Activated naive CD8-positive, alpha-beta T cell treated with anti-CD3 and anti-CD28 coated beads, Interleukin-2, amount 10 ng/mL, durations not matched to agents 7 days and 5 days (primary cell): ENCODE results near the gene NUP214. TPM values are rescaled to one million over a fixed set of nuclear protein-coding genes. Genes with fewer than 3 reads are reported as not detected.
"Not testable (repeated sequence)": the region's sequence is repeated elsewhere in the genome, so short reads cannot be mapped to it uniquely, and the experiment has no call there.

Experiments used
- ATAC-seq: fragments of 150-1000 bp; cut with Tn5 transposase; one replicate; pipeline ENCODE4 v1.10.0; 2021; ENCODE audit warnings: low read depth, moderate library complexity
- POLR2A ChIA-PET: fragments of 350-600 bp; sonication (Branson Sonifier 250); formaldehyde crosslinking; loops from one replicate; lab custom pipeline; 2021; ENCODE audit warnings: antibody characterized with exemption; lab: Charles Lee
- DNase-seq: peaks from one replicate; pipeline ENCODE4 v3.0.0; 2021
- H3K27ac Mint-ChIP-seq: one replicate; pipeline ENCODE4 v1.8.0; 2022; ENCODE audit warnings: mild to moderate bottlenecking, mixed read lengths
- H3K27me3 Mint-ChIP-seq: one replicate; pipeline ENCODE4 v1.8.0; 2022; ENCODE audit warnings: mild to moderate bottlenecking, moderate library complexity, mixed read lengths
- H3K36me3 Mint-ChIP-seq: one replicate; pipeline ENCODE4 v1.8.0; 2021; ENCODE audit warnings: mild to moderate bottlenecking, mixed read lengths
- H3K4me1 Mint-ChIP-seq: one replicate; pipeline ENCODE4 v1.8.0; 2021; ENCODE audit warnings: mixed read lengths
- H3K4me3 Mint-ChIP-seq: one replicate; pipeline ENCODE4 v1.8.0; 2022; ENCODE audit warnings: mild to moderate bottlenecking, moderate library complexity, mixed read lengths
- H3K9me3 Mint-ChIP-seq: one replicate; pipeline ENCODE4 v1.8.0; 2021; ENCODE audit warnings: mixed read lengths
- total RNA-seq, 2 experiments: library from RNA; stranded (reverse); gene quantifications; one replicate each; pipeline ENCODE4 v1.2.3, GENCODE V29; 2021

NUP214 gene
- total RNA-seq, 2 experiments from 2014 or later: 69.4 to 73.9 TPM

GRCh38 chr9:131099845-131100244 lies 25.5 kb upstream of the NUP214 start:
- POLR2A ChIA-PET, H3K4me3 Mint-ChIP-seq, H3K9me3 Mint-ChIP-seq, H3K27ac Mint-ChIP-seq, DNase-seq, H3K4me1 Mint-ChIP-seq, ATAC-seq, H3K36me3 Mint-ChIP-seq: not testable (repeated sequence)
- peaks cover 31% of the 10 kb centered on the region for H3K27me3 Mint-ChIP-seq

GRCh38 chr9:131100445-131100844 lies 24.9 kb upstream of the NUP214 start:
- Mint-ChIP-seq H3K27me3 (peaks cover 25% of the 10 kb centered on the region), H3K36me3 (no peaks in the 10 kb centered on the region), H3K4me1 (peaks cover 4% of the 10 kb centered on the region), H3K4me3 (no peak overlapping the region), H3K9me3 (no peaks in the 10 kb centered on the region), H3K27ac (no peak overlapping the region)
- POLR2A ChIA-PET: no interaction called here
- ATAC-seq (no peak), DNase-seq (no peak)

- H3K4me3 Mint-ChIP-seq: no peak overlapping the region
- no peaks in the 10 kb centered on the region for H3K9me3 Mint-ChIP-seq
- H3K27ac Mint-ChIP-seq: no peak overlapping the region
- peaks cover 2% of the 10 kb centered on the region for H3K4me1 Mint-ChIP-seq
- no peaks in the 10 kb centered on the region for H3K36me3 Mint-ChIP-seq
- H3K27me3 Mint-ChIP-seq: peaks cover 18% of the 10 kb centered on the region
- no peak for ATAC-seq
- POLR2A ChIA-PET: no interaction called here
- no peak for DNase-seq
Observed at GRCh38 chr9:131101207-131101964, 24.0 kb upstream of the NUP214 start.

- H3K9me3 Mint-ChIP-seq: no peaks in the 10 kb centered on the region
- ATAC-seq (no peak), DNase-seq (no peak)
- no peak overlapping the region for H3K4me3 Mint-ChIP-seq
- H3K4me1 Mint-ChIP-seq: peaks cover 1% of the 10 kb centered on the region
- POLR2A ChIA-PET: no interaction called here
- peaks cover 5% of the 10 kb centered on the region for H3K27me3 Mint-ChIP-seq
- no peak overlapping the region for H3K27ac Mint-ChIP-seq
- H3K36me3 Mint-ChIP-seq: no peaks in the 10 kb centered on the region
Observed at GRCh38 chr9:131103024-131103423, 22.4 kb upstream of the NUP214 start.

- ATAC-seq (no peak), DNase-seq (no peak)
- Mint-ChIP-seq H3K36me3 (no peaks in the 10 kb centered on the region), H3K27ac (no peak overlapping the region), H3K27me3 (peaks cover 3% of the 10 kb centered on the region), H3K4me3 (no peak overlapping the region), H3K4me1 (peaks cover 1% of the 10 kb centered on the region), H3K9me3 (no peaks in the 10 kb centered on the region)
- POLR2A ChIA-PET: no interaction called here
Observed at GRCh38 chr9:131103535-131103934, 21.9 kb upstream of the NUP214 start.

- no peaks in the 10 kb centered on the region for H3K36me3 Mint-ChIP-seq
- no peak overlapping the region for H3K27ac Mint-ChIP-seq
- POLR2A ChIA-PET: interaction anchor here (0.5 kb wide), 1 partner anchor 174 kb away, joined by 3 read pairs; no protein-coding TSS in a partner anchor
Observed at GRCh38 chr9:131104016-131104740, 21.2 kb upstream of the NUP214 start.

GRCh38 chr9:131105952-131106351 lies 19.4 kb upstream of the NUP214 start:
- H3K36me3 Mint-ChIP-seq: no peaks in the 10 kb centered on the region
- H3K4me1 Mint-ChIP-seq: peaks cover 1% of the 10 kb centered on the region
- POLR2A ChIA-PET: interaction anchor here (1.1 kb wide), 1 partner anchor 19 kb away, joined by 4 read pairs; the partner anchor contains the start of gene NUP214
- DNase-seq (no peak), ATAC-seq (no peak)
- no peaks in the 10 kb centered on the region for H3K27me3 Mint-ChIP-seq
- H3K27ac Mint-ChIP-seq: no peak overlapping the region
- H3K9me3 Mint-ChIP-seq: no peaks in the 10 kb centered on the region
- no peak overlapping the region for H3K4me3 Mint-ChIP-seq

More at GRCh38 chr9:131104016-131104740, 21.2 kb upstream of the NUP214 start:
- peaks cover 1% of the 10 kb centered on the region for H3K4me1 Mint-ChIP-seq
- no peak overlapping the region for H3K4me3 Mint-ChIP-seq
- H3K9me3 Mint-ChIP-seq: no peaks in the 10 kb centered on the region
- DNase-seq (no peak), ATAC-seq (no peak)
- H3K27me3 Mint-ChIP-seq: no peaks in the 10 kb centered on the region

GRCh38 chr9:131107760-131108159 lies 17.6 kb upstream of the NUP214 start:
- DNase-seq: no peak
- no peaks in the 10 kb centered on the region for H3K9me3 Mint-ChIP-seq
- no peak for ATAC-seq
- H3K36me3 Mint-ChIP-seq: no peaks in the 10 kb centered on the region
- H3K27ac Mint-ChIP-seq: peak overlapping the region; percentile 32
- POLR2A ChIA-PET: no interaction called here
- H3K4me3 Mint-ChIP-seq: no peak overlapping the region
- H3K4me1 Mint-ChIP-seq: peaks cover 1% of the 10 kb centered on the region
- no peaks in the 10 kb centered on the region for H3K27me3 Mint-ChIP-seq

- ATAC-seq: no peak
Observed at GRCh38 chr9:131111186-131111853, 14.1 kb upstream of the NUP214 start.

GRCh38 chr9:131111854-131112311 lies 13.5 kb upstream of the NUP214 start:
- Mint-ChIP-seq H3K4me1 (peaks cover 1% of the 10 kb centered on the region), H3K27me3 (peaks cover 5% of the 10 kb centered on the region), H3K36me3 (no peaks in the 10 kb centered on the region), H3K4me3 (no peak overlapping the region), H3K9me3 (no peaks in the 10 kb centered on the region), H3K27ac (no peak overlapping the region)
- POLR2A ChIA-PET: interaction anchor here (1.2 kb wide), 1 partner anchor 13 kb away, joined by 4 read pairs; the partner anchor contains the start of gene NUP214
- DNase-seq (no peak), ATAC-seq (no peak)

More at GRCh38 chr9:131111186-131111853, 14.1 kb upstream of the NUP214 start:
- H3K36me3 Mint-ChIP-seq: no peaks in the 10 kb centered on the region
- H3K4me3 Mint-ChIP-seq: no peak overlapping the region
- no peaks in the 10 kb centered on the region for H3K9me3 Mint-ChIP-seq
- H3K4me1 Mint-ChIP-seq: peaks cover 1% of the 10 kb centered on the region
- POLR2A ChIA-PET: no interaction called here
- H3K27me3 Mint-ChIP-seq: peaks cover 5% of the 10 kb centered on the region
- DNase-seq: no peak
- no peak overlapping the region for H3K27ac Mint-ChIP-seq

GRCh38 chr9:131112374-131113154 lies 12.8 kb upstream of the NUP214 start:
- peaks cover 1% of the 10 kb centered on the region for H3K4me1 Mint-ChIP-seq
- H3K36me3 Mint-ChIP-seq: no peaks in the 10 kb centered on the region
- H3K27ac Mint-ChIP-seq: no peak overlapping the region
- no peak for DNase-seq
- peaks cover 5% of the 10 kb centered on the region for H3K27me3 Mint-ChIP-seq
- H3K4me3 Mint-ChIP-seq: no peak overlapping the region
- H3K9me3 Mint-ChIP-seq: no peaks in the 10 kb centered on the region
- POLR2A ChIA-PET: interaction anchor here (1.2 kb wide), 1 partner anchor 12 kb away, joined by 4 read pairs; the partner anchor contains the start of gene NUP214
- ATAC-seq: no peak

- POLR2A ChIA-PET: interaction anchor here (0.8 kb wide), 1 partner anchor 12 kb away, joined by 4 read pairs; the partner anchor contains the start of gene NUP214
- Mint-ChIP-seq H3K9me3 (no peaks in the 10 kb centered on the region), H3K27me3 (peaks cover 8% of the 10 kb centered on the region), H3K27ac (no peak overlapping the region), H3K36me3 (no peaks in the 10 kb centered on the region), H3K4me1 (no peaks in the 10 kb centered on the region), H3K4me3 (no peak overlapping the region)
- ATAC-seq: no peak
- DNase-seq: no peak
Observed at GRCh38 chr9:131113655-131114054, 11.7 kb upstream of the NUP214 start.
